GM18526 (cell line): ENCODE data around the gene NMRAL1.
A peak's percentile ranks its signal among the peaks of the same experiment; 100 is the strongest.

ENCODE experiments used
- POLR2A ChIP-seq: IDR thresholded peaks from 3 replicates; pipeline ENCODE4 v1.6.1; 2011; ENCODE audit not compliant: insufficient read length; ENCODE audit errors: extremely low read depth

NMRAL1 gene

DNA sequence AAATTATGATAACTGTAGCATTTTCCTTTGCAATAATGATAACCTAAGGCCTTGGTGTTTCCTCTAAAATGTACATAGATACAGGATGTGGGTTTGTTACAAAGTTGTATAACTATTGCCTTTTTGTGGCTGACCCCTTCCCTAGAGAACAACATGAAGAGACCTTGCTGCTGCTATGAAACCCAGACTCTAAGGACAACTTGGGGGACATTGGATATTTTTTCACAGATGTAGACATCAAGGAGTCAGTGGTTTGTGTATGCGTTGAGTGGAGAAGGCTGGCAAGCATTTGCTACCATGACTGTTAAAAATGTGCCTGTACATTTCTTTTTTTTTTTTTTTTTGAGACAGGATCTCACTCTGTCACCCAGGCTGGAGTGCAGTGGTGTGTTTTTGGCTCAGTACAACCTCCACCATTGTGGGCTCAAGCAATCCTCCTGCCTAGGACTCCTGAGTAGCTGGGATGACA lies 14.1 kb upstream of the NMRAL1 start:
- TF ChIP-seq POLR2A, result no peak

DNA sequence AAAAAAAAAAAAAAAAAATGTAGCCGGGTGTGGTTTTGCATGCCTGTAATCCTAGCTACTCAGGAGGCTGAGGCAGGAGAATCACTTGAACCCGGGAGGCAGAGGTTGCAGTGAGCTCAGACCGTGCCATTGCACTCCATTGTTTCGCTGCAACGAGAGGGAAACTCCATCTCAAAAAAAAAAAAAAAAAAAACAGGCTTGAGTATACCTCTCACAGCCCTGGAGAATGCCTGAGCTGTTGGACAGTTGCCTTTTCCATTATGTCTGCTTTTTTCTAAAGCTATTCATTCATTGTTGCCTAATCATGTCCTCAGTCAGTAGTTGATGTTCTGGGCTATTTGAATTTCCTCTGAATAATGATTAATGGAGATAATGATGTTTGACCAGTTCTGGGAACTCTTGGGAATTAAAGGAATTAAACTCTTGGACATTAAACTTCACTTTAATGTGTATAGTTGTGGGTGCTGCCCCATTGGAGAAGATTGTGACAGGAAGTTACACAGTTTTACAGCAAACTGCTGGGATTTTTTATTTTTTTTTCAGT lies 13.6 kb upstream of the NMRAL1 start:
- no peak for TF ChIP-seq POLR2A

DNA sequence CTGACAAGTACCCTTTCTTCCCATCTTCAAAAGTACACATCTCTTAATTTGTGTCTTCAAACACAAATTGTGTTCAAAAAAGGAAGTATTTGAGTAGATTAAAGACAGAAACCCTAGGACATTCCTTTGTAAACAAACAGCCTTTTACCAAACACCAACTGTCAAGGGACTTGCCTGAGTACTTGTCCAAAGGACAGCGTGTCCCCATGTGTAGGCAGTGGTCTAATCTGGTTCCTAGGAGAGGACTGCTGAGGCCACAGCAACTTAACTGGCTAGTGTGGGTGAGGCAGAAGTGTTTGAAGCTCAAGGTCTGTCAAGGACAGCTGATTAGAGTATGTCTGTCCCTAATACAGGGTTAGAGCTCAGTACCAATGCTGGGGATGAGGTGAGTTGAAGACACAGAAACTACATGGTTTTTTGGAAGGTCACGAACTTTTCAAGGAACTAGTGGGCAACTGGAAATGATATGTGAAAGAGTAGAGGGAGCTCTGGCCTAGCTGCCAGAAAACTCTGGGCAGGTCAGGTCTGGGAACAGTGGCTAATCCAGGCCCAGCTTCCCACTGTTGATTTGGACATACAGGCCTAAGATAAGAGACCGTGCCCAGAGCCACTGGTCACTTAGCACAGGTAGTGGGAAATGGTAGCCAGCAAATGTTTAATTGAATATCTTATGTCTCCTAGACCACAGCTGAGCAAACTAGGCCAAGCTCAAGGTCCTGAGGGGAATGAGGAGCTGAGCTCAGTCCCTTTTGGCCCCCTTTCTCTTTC lies 11.9 kb upstream of the NMRAL1 start:
- no peak for TF ChIP-seq POLR2A

DNA sequence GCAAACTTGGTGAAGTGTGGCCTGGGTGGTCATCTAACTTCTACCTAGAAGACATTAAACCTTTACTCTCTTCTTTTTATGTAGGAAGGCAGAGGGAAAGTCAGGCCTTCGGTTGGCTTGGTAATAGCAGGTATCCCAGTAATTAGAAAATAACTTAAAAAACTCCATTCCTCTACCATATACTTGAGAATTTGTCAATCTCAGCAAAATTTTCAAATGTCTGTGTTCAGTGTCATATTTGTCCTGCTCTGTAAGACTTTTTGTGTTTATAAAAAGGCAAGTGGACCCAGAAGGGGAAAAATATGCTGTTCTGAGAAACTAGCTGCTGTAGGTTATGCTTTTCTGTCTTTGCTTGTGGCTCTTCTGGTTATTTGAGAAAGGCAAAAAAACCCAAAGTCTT lies 7.5 kb upstream of the NMRAL1 start:
- TF ChIP-seq POLR2A, result no peak

DNA sequence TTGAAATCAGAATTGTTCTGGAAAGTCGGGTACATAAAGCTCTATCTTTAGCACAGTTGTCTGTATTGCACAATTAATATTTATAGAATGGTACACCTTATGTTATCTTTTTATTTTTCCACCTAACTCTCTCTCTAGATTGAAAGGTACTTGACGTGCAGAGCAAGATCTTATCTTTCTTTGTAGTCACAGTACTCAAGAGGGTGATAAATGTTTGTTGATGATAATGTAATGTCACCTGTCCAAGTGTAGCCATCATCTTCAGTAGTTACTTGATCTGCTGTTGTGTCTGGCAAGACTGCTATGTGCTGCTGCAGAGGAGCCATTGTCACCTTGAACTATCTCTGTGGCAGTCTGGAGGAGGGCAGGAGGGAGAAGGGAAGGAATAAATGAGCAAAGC lies 7.1 kb upstream of the NMRAL1 start:
- TF ChIP-seq POLR2A, result no peak

DNA sequence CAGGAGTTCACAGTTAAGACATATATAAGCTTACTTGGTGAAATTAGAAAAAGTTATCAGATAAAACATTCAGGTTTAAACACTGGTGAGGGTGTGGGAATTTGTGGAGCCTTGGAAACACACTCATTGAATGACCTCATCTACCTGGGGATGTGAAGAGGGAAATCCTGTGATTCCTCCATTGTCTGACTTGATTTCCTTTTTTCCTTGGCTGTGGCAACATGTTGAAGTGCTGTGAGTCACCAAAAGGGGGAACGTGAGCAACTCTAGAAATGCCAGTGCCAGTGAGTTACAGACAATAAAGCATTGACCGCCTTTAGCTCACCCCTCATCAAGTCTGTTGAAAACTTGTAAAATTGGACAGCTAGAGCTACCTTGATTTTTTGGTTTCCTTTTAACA lies 3.5 kb upstream of the NMRAL1 start:
- TF ChIP-seq POLR2A, result no peak

DNA sequence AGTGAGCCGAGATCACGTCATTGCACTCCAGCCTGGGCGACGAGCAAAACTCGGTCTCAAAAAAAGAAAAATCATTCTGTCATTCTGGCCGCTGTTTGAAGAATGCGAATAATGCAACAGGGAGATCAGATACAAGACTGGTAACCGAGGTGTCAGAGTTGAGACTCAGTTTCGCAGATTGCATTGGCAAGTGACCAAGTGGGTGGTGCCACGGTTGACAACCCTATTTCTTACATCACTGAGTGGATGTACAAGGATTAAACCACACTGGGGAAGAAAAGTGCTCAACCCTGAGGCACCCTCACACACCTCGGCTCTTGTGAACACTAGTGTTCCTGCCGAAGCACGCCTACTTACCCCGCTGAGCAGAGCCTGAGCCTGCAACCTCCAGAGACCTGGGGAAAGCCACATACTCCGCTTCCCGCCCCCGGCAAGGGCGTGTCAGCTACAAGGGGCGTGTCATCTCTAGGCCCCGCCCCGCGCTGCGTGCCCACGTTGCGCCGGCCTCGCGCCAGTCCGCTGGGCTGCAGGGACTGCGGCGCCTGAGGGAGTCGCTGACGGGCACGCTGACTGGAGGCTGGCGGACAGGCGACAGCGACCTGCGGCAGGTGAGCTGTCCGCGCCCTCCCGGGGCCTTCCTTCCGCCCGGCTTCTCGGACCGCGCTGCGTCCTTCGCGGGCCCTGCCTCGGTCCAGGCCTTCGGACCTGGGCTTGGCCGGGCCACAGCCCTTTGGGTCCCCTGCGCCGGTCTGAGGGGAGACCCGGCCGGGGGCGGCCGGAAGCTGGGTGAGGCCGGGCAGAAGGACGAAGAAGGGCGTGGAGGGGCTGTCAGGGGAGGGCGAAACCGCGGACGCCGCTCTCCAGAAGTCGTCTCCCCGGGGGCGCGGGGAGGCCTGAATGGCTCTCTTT lies 1.7 kb upstream of the NMRAL1 start, which contains the start of gene HMOX2:
Gene HMOX2, plus strand, starts transcription at position 519 of the 909 bp plus-strand sequence. CDS start 29,127 bp downstream, outside the sequence.
- TF ChIP-seq POLR2A, result peak; percentile 97

DNA sequence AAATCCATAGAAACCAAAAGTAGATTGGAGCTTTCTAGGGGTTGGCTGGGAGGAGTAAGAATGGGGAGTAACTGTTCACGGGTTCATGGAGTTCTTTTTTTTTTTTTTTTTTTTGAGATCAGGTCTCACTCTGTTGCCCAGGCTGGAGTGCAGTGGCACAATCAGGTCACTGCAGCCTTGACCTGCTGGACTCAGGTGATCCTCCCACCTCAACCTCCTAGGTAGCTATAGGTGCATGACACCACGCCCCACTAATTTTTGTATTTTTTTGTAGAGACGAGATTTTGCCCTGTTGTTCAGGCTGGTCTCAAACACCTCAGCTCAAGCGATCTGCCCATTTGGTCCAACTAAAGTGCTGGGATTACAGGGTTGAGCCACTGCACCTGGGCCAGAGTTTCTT lies 1.5 kb downstream of the NMRAL1 start:
- TF ChIP-seq POLR2A, result no peak

DNA sequence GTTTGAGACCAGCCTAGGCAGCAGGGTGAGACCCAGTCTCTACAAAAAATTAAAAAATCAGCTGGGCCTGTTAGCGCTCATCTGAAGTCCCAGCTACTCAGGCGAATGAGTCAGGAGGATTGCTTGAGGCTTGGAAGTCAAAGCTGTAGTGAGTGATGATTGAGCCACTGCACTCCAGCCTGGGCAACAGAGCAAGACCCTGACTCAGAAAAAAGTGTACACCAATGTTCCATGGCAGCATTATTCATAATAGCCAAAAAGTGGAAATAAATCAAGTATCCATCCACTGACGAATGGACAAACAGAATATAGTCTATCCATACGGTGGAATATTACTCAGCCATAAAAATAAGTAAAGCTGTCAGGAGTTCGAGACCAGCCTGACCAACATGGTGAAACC lies 2.6 kb downstream of the NMRAL1 start:
- no peak for TF ChIP-seq POLR2A

DNA sequence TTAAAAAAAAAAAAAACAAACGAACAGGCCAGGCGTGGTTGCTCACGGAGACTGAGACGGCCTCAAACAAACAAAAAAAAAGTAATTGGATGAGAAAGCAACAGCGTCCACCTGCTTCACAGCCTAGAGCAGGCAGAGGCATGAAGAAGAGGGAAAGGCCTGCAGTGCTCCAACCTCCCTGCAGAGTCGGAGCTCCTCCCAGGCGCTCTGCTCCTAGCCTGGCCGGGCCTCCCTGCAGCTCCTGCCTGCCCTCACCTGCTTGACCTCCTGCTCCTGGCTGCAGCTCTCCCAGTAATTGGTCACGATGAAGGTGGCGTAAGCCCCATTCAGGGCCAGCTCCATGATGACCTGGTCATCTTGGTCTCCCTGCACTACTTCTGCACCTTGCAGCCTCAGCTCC lies 5.5 kb downstream of the NMRAL1 start:
- no peak for TF ChIP-seq POLR2A

DNA sequence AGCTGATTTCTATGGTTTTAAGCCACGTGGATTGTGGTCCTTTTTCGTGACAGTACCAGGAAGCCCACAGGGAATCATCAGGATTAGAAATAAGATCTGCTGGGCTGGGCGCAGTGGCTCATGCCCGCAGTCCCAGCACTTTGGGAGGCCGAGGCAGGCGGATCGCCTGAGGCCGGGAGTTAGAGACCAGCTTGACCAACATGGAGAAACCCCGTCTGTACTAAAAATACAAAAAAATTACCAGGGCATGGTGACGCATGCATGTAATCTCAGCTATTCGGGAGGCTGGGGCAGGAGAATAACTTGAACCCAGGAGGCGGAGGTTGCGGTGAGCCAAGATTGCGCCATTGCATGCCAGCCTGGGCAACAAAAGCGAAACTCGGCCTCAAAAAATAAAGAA lies 6.5 kb downstream of the NMRAL1 start:
- no peak for TF ChIP-seq POLR2A

DNA sequence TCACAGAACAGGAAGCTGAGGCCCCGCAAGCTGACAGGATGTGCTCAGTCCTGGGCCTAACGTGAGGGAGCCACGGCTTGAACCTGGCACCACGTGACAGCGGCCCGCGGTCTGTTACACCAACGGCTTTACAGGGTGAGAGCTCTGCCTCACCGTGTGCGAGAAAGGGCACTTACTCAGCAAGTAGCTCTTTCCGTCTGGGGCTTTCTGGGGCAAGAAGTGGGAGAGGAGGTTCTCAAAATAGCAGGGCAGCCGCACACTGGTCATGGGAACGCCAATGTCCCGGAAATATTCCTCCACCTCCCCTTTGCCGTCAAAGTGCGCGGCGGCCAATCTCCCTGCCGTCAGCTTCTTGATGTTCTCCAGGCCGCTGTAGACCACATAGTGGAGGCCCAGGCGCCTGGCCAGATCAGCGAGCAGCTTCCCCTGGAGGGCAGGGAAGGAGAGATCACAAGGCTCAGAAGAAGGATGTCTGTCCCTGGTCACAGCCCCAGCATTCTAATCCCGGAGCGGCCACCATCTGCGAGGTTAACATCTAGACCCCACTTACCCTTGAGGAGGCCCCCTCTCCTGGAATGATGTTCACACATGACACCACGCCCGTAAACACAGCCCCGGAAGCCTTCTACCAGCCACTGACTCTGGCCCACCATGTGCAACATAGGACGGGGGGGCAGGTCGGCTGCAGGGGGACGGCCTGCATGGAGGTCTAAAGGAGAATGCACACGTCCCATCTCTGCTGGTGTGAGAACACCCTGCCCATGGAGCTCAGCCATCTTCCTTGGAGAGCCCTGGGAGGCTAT lies 8.2 kb downstream of the NMRAL1 start:
- TF ChIP-seq POLR2A, result no peak

DNA sequence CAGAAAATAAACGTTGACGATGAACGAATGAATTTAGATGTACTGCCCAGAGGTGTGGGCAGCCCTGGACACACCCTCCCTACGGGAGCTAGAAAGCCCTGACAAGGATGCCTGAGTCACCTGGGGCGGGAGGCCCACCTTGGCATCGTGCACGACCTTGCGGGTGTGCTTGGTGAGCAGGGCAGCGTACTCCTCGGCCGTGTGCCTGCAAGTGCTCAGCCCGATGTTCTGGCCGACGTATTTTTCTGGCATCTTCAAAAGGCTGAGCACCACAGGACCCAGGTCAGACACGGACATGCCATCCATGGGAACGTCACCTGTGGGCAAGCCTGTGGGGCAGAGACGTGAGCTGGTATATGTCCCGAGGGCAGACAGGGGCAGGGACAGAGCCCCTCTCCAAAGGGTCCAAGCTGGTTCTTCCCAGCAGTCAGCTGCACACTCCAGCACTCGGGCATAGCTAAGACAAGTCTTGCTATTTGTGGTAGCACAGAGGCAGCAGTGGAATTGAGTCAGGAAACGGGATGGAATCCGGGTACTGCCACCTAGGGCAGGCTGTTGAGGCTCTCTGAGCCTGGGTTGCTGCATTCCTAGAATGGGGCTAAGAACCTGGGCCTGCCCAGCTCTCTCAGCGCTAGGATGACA lies 10.8 kb downstream of the NMRAL1 start:
- TF ChIP-seq POLR2A, result no peak

DNA sequence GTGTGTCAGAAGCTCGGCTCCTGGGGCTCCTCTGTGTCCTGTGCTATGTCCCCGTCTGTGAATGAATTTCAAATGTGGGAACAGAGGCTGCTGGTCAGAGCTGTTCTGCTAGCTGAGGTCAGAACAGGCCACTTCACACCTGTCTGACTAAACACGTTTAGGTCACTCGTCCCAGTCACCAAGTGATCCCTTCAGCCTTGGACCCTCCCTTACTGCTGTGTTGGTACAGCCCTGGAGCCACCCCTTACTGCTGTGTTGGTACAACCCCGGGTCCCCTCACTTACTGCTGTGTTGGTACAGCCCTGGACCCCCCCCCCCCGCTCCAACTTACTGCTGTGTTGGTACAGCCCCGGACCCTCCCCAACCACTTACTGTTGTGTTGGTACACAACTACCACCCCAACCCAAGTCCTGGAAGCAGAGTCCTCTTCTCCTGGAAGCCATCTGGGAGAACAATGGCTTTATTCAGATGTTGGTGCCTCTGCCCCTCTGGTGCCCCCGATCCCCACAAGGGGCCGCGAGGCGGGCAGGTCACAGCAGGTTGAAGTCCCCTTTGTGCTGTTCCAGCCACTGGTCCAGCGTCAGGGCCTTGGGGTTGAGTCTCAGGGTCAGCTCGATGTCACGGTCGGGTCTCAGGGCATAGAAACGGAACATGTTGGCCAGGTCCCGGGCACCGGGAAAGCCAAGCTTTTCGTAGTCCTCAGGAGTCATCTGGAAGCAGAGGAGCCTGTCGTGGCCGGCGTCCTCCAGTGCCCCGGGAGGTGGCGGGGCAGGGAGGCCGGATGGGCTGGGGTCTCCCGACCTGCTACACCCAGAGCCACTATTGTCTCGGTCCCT lies 13.0 kb downstream of the NMRAL1 start:
- TF ChIP-seq POLR2A, result no peak
